Liver (tissue), 9 donors: ENCODE data around the gene IGFL4. TPM values are rescaled to one million over a fixed set of nuclear protein-coding genes. Genes with fewer than 3 reads are reported as not detected.

ENCODE experiments used
- DNase-seq: peaks from one replicate; pipeline ENCODE4 v3.0.0-alpha.2; 2017; ENCODE audit warnings: low spot score
- H3K27ac ChIP-seq, 2 donors: one replicate each; pipeline ENCODE4 v1.7.0; 2013; ENCODE audit warnings: inconsistent platforms in 2 of 2, low read length in 2 of 2, control low read depth in 1 of 2, low read depth in 1 of 2, mild to moderate bottlenecking in 1 of 2
- H3K27me3 ChIP-seq, 4 donors: one replicate each; pipeline versions ENCODE4 v1.6.1 to v1.7.0; 2013; ENCODE audit warnings: low read length in 3 of 4, inconsistent platforms in 1 of 4, mild to moderate bottlenecking in 1 of 4, moderate library complexity in 1 of 4; ENCODE audit not compliant: control insufficient read depth in 4 of 4, insufficient read depth in 4 of 4
- H3K36me3 ChIP-seq, 4 donors: one replicate each; pipeline versions ENCODE4 v1.6.1 to v1.7.0; 2013; ENCODE audit warnings: low read length in 3 of 4, mild to moderate bottlenecking in 3 of 4, low read depth in 1 of 4, moderate library complexity in 1 of 4; ENCODE audit not compliant: control insufficient read depth in 4 of 4, insufficient read depth in 3 of 4
- H3K4me1 ChIP-seq, 4 donors: one replicate each; pipeline versions ENCODE4 v1.6.1 to v1.7.0; 2013; ENCODE audit warnings: low read length in 3 of 4, mild to moderate bottlenecking in 3 of 4, moderate library complexity in 1 of 4; ENCODE audit not compliant: control insufficient read depth in 4 of 4, insufficient read depth in 4 of 4
- H3K4me3 ChIP-seq, 3 donors: one replicate each; pipeline versions ENCODE4 v1.6.1 to v1.7.0; 2013; ENCODE audit warnings: low read length in 3 of 3, control low read depth in 1 of 3, low read depth in 1 of 3, mild to moderate bottlenecking in 1 of 3
- H3K9ac ChIP-seq, 2 donors: one replicate each; pipeline ENCODE4 v1.7.0; 2013; ENCODE audit warnings: low read length in 2 of 2, mild to moderate bottlenecking in 2 of 2, moderate library complexity in 2 of 2, control low read depth in 1 of 2, low read depth in 1 of 2
- H3K9me3 ChIP-seq, 4 donors: one replicate each; pipeline versions ENCODE4 v1.6.1 to v1.7.0; 2013; ENCODE audit warnings: low read length in 3 of 4; ENCODE audit not compliant: control insufficient read depth in 4 of 4
- ATF3 ChIP-seq: IDR thresholded peaks from 2 replicates; pipeline ENCODE4 v1.6.1; 2016; ENCODE audit warnings: antibody characterized with exemption
- EGR1 ChIP-seq, 2 donors: IDR thresholded peaks; 2 replicates each; pipeline ENCODE4 v1.6.1; 2016 to 2018; ENCODE audit warnings: antibody characterized with exemption in 2 of 2, low read depth in 2 of 2
- FOXA2 ChIP-seq: IDR thresholded peaks from 2 replicates; pipeline ENCODE4 v1.6.1; 2016; ENCODE audit warnings: antibody characterized with exemption
- GABPA ChIP-seq, 2 donors: IDR thresholded peaks in 1 of 2; conservative IDR thresholded peaks in 1 of 2; 2 replicates each; pipeline ENCODE4 v1.6.1; 2016; ENCODE audit warnings: antibody characterized with exemption in 2 of 2, mild to moderate bottlenecking in 1 of 2, moderate library complexity in 1 of 2
- HNF4A ChIP-seq, 2 donors: conservative IDR thresholded peaks; 2 replicates each; pipeline ENCODE4 v1.6.1; 2016; ENCODE audit warnings: antibody characterized with exemption in 2 of 2, mild to moderate bottlenecking in 2 of 2
- HNF4G ChIP-seq: IDR thresholded peaks from 2 replicates; pipeline ENCODE4 v1.6.1; 2016; ENCODE audit warnings: antibody characterized with exemption
- JUND ChIP-seq, 2 donors: IDR thresholded peaks; 2 replicates each; pipeline ENCODE4 v1.6.1; 2016; ENCODE audit warnings: antibody characterized with exemption in 2 of 2
- MAX ChIP-seq: IDR thresholded peaks from 2 replicates; pipeline ENCODE4 v1.6.1; 2016; ENCODE audit warnings: antibody characterized with exemption
- NR2F2 ChIP-seq: IDR thresholded peaks from 2 replicates; pipeline ENCODE4 v1.6.1; 2016; ENCODE audit warnings: antibody characterized with exemption
- RAD21 ChIP-seq, 2 donors: IDR thresholded peaks; 2 replicates each; pipeline ENCODE4 v1.6.1; 2016; ENCODE audit warnings: antibody characterized with exemption in 2 of 2, mild to moderate bottlenecking in 2 of 2
- REST ChIP-seq: IDR thresholded peaks from 2 replicates; pipeline ENCODE4 v1.6.1; 2016; ENCODE audit warnings: antibody characterized with exemption, mild to moderate bottlenecking
- RXRA ChIP-seq, 2 donors: IDR thresholded peaks; 2 replicates each; pipeline ENCODE4 v1.6.1; 2017 to 2018; ENCODE audit warnings: antibody characterized with exemption in 2 of 2, mild to moderate bottlenecking in 1 of 2
- SP1 ChIP-seq: IDR thresholded peaks from 2 replicates; pipeline ENCODE4 v1.6.1; 2018; ENCODE audit warnings: antibody characterized with exemption, mild to moderate bottlenecking
- TAF1 ChIP-seq: conservative IDR thresholded peaks from 2 replicates; pipeline ENCODE4 v1.6.1; 2016; ENCODE audit warnings: antibody characterized with exemption, mild to moderate bottlenecking
- YY1 ChIP-seq: IDR thresholded peaks from 2 replicates; pipeline ENCODE4 v1.6.1; 2016; ENCODE audit warnings: antibody characterized with exemption, mild to moderate bottlenecking
- ZBTB33 ChIP-seq: IDR thresholded peaks from 2 replicates; pipeline ENCODE4 v1.6.1; 2016; ENCODE audit warnings: antibody characterized with exemption
- WGBS: extraction: QIAGEN DNeasy Blood & Tissue Kit; methylation state at CpG from one replicate; pipeline ENCODE4 v1.1.7; 2013; 5-methylcytosine and 5-hydroxymethylcytosine counted together
- polyA plus RNA-seq, 2 donors: library from polyadenylated mRNA; stranded (reverse) in 1 of 2; unstranded in 1 of 2; fragments of 200-250 nt in 1 of 2; fragments of >200 nt in 1 of 2; fragmentation: Nextera tagmentation in 1 of 2; extraction: Ambion mirVana in 1 of 2; gene quantifications; one replicate each; pipeline versions ENCODE4 v1.2.1 to v1.2.3, GENCODE V29; 2013 to 2015
- total RNA-seq, 2 donors: library from RNA; depleted of rRNA; stranded (reverse); fragments of >200 nt; gene quantifications; one replicate each; pipeline ENCODE4 v1.2.3, GENCODE V29; 2014
- donor health status: healthy.
- donor health status: healthy.
- donor health status: healthy.
- donor health status: healthy.
- donor health status: healthy.

Gene IGFL4
- total and polyA plus RNA-seq, 4 donors: not detected

GRCh38 chr19:46067691-46068090, 26.9 kb upstream of the IGFL4 start (continued):
- TF ChIP-seq ZBTB33: no peak

- Histone ChIP-seq H3K27ac (no peak overlapping the region), H3K9ac (no peak overlapping the region), H3K4me1 (no peaks in the 10 kb centered on the region), H3K4me3 (no peak overlapping the region), H3K9me3 (no peaks in the 10 kb centered on the region), H3K27me3 (peaks cover 0 to 12% (median 3%) of the 10 kb centered on the region in 4 donors), H3K36me3 (no peaks in the 10 kb centered on the region)
- TF ChIP-seq EGR1 (IDR thresholded peaks at IDR 0.05; ENCODE audit: low read depth in 2 of 2) (no peak), HNF4A (conservative IDR thresholded peaks at IDR 0.05) (no peak), JUND (IDR thresholded peaks at IDR 0.05) (no peak), MAX (no peak), GABPA (IDR thresholded peaks at IDR 0.05 in 1 of 2, conservative IDR thresholded peaks at IDR 0.05 in 1 of 2) (no peak), ATF3 (no peak), FOXA2 (no peak), SP1 (no peak)
- WGBS: 81% methylated on average over 1 of the region's 1 CpG
- DNase-seq: no peak
Measured at GRCh38 chr19:46066471-46066870, 25.7 kb upstream of the IGFL4 start.

- Histone ChIP-seq H3K27me3 (peaks cover 0 to 13% (median 3%) of the 10 kb centered on the region in 4 donors), H3K36me3 (no peaks in the 10 kb centered on the region), H3K27ac (no peak overlapping the region), H3K4me1 (no peaks in the 10 kb centered on the region), H3K9me3 (no peaks in the 10 kb centered on the region), H3K9ac (no peak overlapping the region), H3K4me3 (no peak overlapping the region)
- 71% methylated on average over 7 of the region's 7 CpGs for WGBS
- TF ChIP-seq NR2F2: no peak
- no peak for TF ChIP-seq RAD21 (IDR thresholded peaks at IDR 0.05)
- TF ChIP-seq JUND (IDR thresholded peaks at IDR 0.05): no peak
- no peak for TF ChIP-seq TAF1
- no peak for TF ChIP-seq GABPA (IDR thresholded peaks at IDR 0.05 in 1 of 2, conservative IDR thresholded peaks at IDR 0.05 in 1 of 2)
- no peak for TF ChIP-seq SP1
- TF ChIP-seq MAX: no peak
- no peak for TF ChIP-seq REST
- TF ChIP-seq ZBTB33: no peak
- no peak for TF ChIP-seq YY1
- TF ChIP-seq EGR1 (IDR thresholded peaks at IDR 0.05; ENCODE audit: low read depth in 2 of 2): no peak
- TF ChIP-seq FOXA2: no peak
- no peak for TF ChIP-seq RXRA (IDR thresholded peaks at IDR 0.05)
- no peak for TF ChIP-seq HNF4G
- TF ChIP-seq ATF3: no peak
- TF ChIP-seq HNF4A (conservative IDR thresholded peaks at IDR 0.05): no peak
- DNase-seq: no peak
Measured at GRCh38 chr19:46065486-46066071, 24.8 kb upstream of the IGFL4 start.
